Omental fat pad (tissue), 4 donors: ENCODE measurements around the gene HIPK4. TPM values are rescaled to one million over a fixed set of nuclear protein-coding genes. Genes with fewer than 3 reads are reported as not detected.
"Not testable (repeated sequence)": the region's sequence is repeated elsewhere in the genome, so short reads cannot be mapped to it uniquely, and the experiment has no call there.

Experiments used
- ATAC-seq: fragments of 150-250 bp; one replicate; pipeline ENCODE4 v1.9.1; 2016; ENCODE audit warnings: mild to moderate bottlenecking, moderate library complexity; ENCODE audit not compliant: low FRiP score
- DNase-seq: peaks from one replicate; pipeline ENCODE4 v3.0.0-alpha.2; 2019; ENCODE audit warnings: low spot score
- CTCF ChIP-seq, 3 donors: fragments of 450-650 bp; IDR thresholded peaks; one replicate each; pipeline ENCODE4 v1.5.1; 2016 to 2017; ENCODE audit warnings: antibody characterized with exemption in 3 of 3, mild to moderate bottlenecking in 3 of 3, moderate library complexity in 2 of 3
- total RNA-seq, 4 donors: library from RNA; depleted of rRNA; stranded (reverse); fragments of >200 nt; gene quantifications; one replicate each; pipeline ENCODE4 v1.1.0, GENCODE V29; 2016

Gene HIPK4
- total RNA-seq, 4 donors from 2014 or later: 0.24 to 2.2 TPM; not detected in 2

- no peak for TF ChIP-seq CTCF (IDR thresholded peaks at IDR 0.05)
- DNase-seq (no peak), ATAC-seq (no peak)
Observed at GRCh38 chr19:40371802-40372122, 18.2 kb downstream of the HIPK4 start.

- no peak for ATAC-seq
- no peak for TF ChIP-seq CTCF (IDR thresholded peaks at IDR 0.05)
Observed at GRCh38 chr19:40370997-40371801, 18.8 kb downstream of the HIPK4 start.

GRCh38 chr19:40370253-40370652 lies 19.7 kb downstream of the HIPK4 start:
- not testable (repeated sequence) for ATAC-seq, DNase-seq

More at GRCh38 chr19:40370997-40371801, 18.8 kb downstream of the HIPK4 start:
- no peak for DNase-seq

GRCh38 chr19:40369797-40370196 lies 20.2 kb downstream of the HIPK4 start:
- ATAC-seq (no peak), DNase-seq (no peak)
- TF ChIP-seq CTCF (IDR thresholded peaks at IDR 0.05): no peak

- no peak for TF ChIP-seq CTCF (IDR thresholded peaks at IDR 0.05)
- DNase-seq (no peak), ATAC-seq (no peak)
Observed at GRCh38 chr19:40367577-40368434, 22.2 kb downstream of the HIPK4 start.

DNA sequence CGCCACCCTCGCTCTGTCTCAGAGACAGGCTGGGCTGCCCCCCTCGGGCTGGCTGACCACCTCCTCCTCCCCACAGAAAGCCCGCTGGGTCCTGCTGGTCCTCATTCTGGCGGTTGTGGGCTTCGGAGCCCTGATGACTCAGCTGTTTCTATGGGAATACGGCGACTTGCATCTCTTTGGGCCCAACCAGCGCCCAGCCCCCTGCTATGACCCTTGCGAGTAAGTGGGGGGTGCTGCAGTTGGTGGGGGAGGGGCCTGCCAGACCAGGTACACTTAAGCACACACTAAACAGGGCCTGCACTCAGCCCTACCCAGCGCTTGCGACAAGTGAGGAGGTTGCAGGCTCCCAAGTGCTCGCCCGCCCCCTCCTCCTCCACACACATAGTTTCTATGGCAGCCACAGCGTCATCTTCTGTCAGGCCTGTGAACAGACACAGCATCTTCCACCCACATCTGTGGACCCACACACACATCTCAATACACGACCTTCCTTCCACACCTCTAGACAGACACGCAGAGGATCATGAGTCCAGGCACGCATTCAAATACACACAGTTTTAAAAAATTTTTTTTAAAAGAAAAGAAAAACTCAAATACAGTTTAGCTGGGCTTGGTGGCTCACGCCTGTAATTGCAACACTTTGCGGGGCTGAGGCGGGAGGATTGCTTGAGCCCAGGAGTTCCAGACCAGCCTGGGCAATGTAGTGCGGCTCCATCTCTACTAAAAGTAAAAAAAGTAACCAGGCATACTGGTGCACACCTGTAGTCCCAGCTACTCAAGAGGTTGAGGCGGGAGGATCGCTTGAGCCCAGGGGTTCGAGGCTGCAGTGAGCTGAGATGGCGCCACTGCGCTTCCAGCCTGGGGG lies 23.1 kb downstream of the HIPK4 start:
- ATAC-seq (no peak), DNase-seq (no peak)
- TF ChIP-seq CTCF (IDR thresholded peaks at IDR 0.05): no peak
